SK-N-MC (cell line): ENCODE measurements around the gene ARMS2.

Source experiments
- EZH2 ChIP-seq: fragments of 200-600 bp; sonication (generic); IDR thresholded peaks from one replicate; pipeline ENCODE4 v1.6.1; 2017; ENCODE audit warnings: antibody characterized with exemption
- FOXP2 ChIP-seq: optimal IDR thresholded peaks from 2 replicates; pipeline ENCODE3; 2011; ENCODE audit warnings: mild to moderate bottlenecking, moderate library complexity; ENCODE audit not compliant: insufficient read depth; ENCODE audit errors: extremely low read length, control extremely low read depth
- POLR2AphosphoS5 ChIP-seq: IDR thresholded peaks from 2 replicates; pipeline ENCODE4 v1.6.1; 2012; ENCODE audit warnings: mild to moderate bottlenecking, low read depth, low read length, borderline replicate concordance

DNA sequence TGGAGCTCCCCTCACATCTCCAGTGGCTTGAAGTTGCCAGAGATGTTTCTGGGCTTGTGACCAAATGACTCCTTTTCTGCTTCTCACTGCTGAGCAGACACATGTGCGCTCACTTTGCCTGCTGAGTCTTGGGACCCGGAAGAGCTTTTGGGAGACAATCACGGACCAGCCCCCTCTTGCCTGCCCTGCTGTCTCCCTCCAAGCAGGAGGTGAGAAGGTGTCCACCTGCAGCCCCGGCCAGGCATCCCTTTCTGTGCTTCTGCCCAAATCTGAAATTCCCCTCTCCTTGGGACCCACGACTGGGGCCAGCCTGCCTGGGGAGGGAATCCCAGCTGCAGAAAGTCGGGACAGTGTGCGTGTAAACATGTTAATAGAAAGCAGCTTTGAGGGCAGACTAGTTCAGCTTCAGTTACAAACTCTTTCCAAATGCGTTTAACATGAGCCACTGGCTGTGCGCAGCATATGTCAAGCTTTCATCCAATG, 38.6 kb downstream of the ARMS2 start:
- no peak for TF ChIP-seq EZH2
- no peak for TF ChIP-seq POLR2AphosphoS5
- TF ChIP-seq FOXP2, result no peak
